Activated CD8-positive, alpha-beta memory T cell treated with anti-CD3 and anti-CD28 coated beads, Interleukin-2, amount 50 U/mL, for 4 hours (primary cell): ENCODE data around the gene ENOX1.
"Not testable (repeated sequence)": the region's sequence is repeated elsewhere in the genome, so short reads cannot be mapped to it uniquely, and the experiment has no call there.

Source experiments
- DNase-seq: peaks from one replicate; pipeline ENCODE4 v3.0.0-alpha.2; 2020

ENOX1 gene

GRCh38 chr13:43416408-43416807, 370.4 kb downstream of the ENOX1 start:
- not testable (repeated sequence) for DNase-seq

GRCh38 chr13:43415903-43416391, 370.8 kb downstream of the ENOX1 start:
- DNase-seq, result not testable (repeated sequence)

- DNase-seq, result no peak
These were observed 372.7 kb downstream of the ENOX1 start for GRCh38 chr13:43414111-43414510.

- DNase-seq, result no peak
These were observed 375.0 kb downstream of the ENOX1 start for GRCh38 chr13:43411741-43412140.

- no peak for DNase-seq
These were observed 375.6 kb downstream of the ENOX1 start for GRCh38 chr13:43411211-43411610.

GRCh38 chr13:43408274-43408673, 378.5 kb downstream of the ENOX1 start:
- DNase-seq, result no peak

- DNase-seq, result no peak
These were observed 379.7 kb downstream of the ENOX1 start for GRCh38 chr13:43407023-43407581.

- DNase-seq, result no peak
These were observed 381.3 kb downstream of the ENOX1 start for GRCh38 chr13:43405457-43405856.

GRCh38 chr13:43402380-43402779, 384.4 kb downstream of the ENOX1 start:
- no peak for DNase-seq

GRCh38 chr13:43401361-43401760, 385.4 kb downstream of the ENOX1 start:
- no peak for DNase-seq

- DNase-seq, result no peak
These were observed 389.7 kb downstream of the ENOX1 start for GRCh38 chr13:43397111-43397510.

GRCh38 chr13:43391036-43391435, 395.7 kb downstream of the ENOX1 start:
- DNase-seq, result no peak

GRCh38 chr13:43390619-43391018, 396.2 kb downstream of the ENOX1 start:
- no peak for DNase-seq

GRCh38 chr13:43389983-43390382, 396.8 kb downstream of the ENOX1 start:
- DNase-seq, result no peak

GRCh38 chr13:43389573-43389972, 397.2 kb downstream of the ENOX1 start:
- no peak for DNase-seq

GRCh38 chr13:43388282-43389034, 398.3 kb downstream of the ENOX1 start:
- DNase-seq, result no peak

GRCh38 chr13:43387880-43388279, 398.9 kb downstream of the ENOX1 start:
- no peak for DNase-seq

- DNase-seq, result no peak
These were observed 403.1 kb downstream of the ENOX1 start for GRCh38 chr13:43383498-43384165.

GRCh38 chr13:43379738-43380137, 407.0 kb downstream of the ENOX1 start:
- no peak for DNase-seq

- DNase-seq, result no peak
These were observed 408.8 kb downstream of the ENOX1 start for GRCh38 chr13:43377973-43378372.

GRCh38 chr13:43377149-43377548, 409.6 kb downstream of the ENOX1 start:
- no peak for DNase-seq

GRCh38 chr13:43376596-43376995, 410.2 kb downstream of the ENOX1 start:
- DNase-seq, result no peak

GRCh38 chr13:43375797-43376465, 410.8 kb downstream of the ENOX1 start:
- DNase-seq, result no peak
